ENCODE data around the gene SIX6.

DNA sequence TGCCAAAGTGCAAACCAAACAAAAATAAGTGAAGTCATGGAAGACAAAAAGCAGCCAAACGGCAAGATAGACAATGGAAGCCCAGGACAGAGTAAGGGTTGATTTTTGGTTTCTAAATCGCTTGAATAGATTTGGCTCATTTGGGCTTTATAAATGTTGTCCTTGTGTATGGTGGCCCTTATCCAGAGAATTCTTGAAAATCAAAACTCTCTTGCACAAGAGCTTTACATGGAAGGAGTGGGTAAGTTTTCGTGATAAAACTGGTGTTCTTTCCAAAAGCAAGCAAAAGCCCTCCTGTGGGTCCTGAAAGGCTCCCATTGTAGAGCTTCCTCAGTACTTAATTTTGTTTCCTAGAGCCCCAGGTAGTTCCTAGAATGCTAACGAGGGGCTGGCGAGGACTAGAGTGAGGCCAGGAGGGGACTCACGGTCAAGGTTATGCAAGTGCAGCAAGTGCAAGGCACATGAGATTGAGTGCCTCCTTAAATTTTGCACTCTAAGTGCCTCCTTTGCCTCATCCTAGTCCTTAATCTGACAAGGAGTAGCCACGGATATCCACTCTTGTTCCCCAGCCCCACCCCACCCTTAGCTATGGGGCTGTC is 4.1 kb downstream of the SIX6 start:
- TF ChIP-seq POLR2AphosphoS5 (IDR thresholded peaks at IDR 0.05; ENCODE audit: borderline replicate concordance, low read depth, low read length) (no peak), FOXP2 (optimal IDR thresholded peaks at IDR 0.05; ENCODE audit: control extremely low read depth, extremely low read length, insufficient read depth) (no peak)

Measured in SK-N-MC (cell line).